ENCODE data around the gene UNC80.

- TF ChIP-seq, protein P1, sequence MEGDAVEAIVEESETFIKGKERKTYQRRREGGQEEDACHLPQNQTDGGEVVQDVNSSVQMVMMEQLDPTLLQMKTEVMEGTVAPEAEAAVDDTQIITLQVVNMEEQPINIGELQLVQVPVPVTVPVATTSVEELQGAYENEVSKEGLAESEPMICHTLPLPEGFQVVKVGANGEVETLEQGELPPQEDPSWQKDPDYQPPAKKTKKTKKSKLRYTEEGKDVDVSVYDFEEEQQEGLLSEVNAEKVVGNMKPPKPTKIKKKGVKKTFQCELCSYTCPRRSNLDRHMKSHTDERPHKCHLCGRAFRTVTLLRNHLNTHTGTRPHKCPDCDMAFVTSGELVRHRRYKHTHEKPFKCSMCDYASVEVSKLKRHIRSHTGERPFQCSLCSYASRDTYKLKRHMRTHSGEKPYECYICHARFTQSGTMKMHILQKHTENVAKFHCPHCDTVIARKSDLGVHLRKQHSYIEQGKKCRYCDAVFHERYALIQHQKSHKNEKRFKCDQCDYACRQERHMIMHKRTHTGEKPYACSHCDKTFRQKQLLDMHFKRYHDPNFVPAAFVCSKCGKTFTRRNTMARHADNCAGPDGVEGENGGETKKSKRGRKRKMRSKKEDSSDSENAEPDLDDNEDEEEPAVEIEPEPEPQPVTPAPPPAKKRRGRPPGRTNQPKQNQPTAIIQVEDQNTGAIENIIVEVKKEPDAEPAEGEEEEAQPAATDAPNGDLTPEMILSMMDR (optimal IDR thresholded peaks at IDR 0.05 in 1 of 3, IDR thresholded peaks at IDR 0.05 in 1 of 3, conservative IDR thresholded peaks at IDR 0.05 in 1 of 3; ENCODE audit: extremely low read depth in 1 of 3, insufficient read depth in 2 of 3, low read length in 3 of 3) = no peak
- no peak for TF ChIP-seq EZH2 (IDR thresholded peaks at IDR 0.05; ENCODE audit: low read length)
Observed at GRCh38 chr2:209973328-209973727, 201.7 kb downstream of the UNC80 start.

All from keratinocyte (primary cell).